GM10266 (cell line): ENCODE data around the gene IL17RE.

Source experiments
- DNase-seq: peaks from one replicate; pipeline ENCODE4 v3.0.0; 2012; ENCODE audit errors: extremely low spot score
- TF ChIP-seq, protein P1 (sequence below): IDR thresholded peaks from 2 replicates; pipeline ENCODE4 v1.5.1; 2012; ENCODE audit warnings: mild to moderate bottlenecking, low read depth; ENCODE audit not compliant: control insufficient read depth, insufficient read depth; ENCODE audit errors: missing control alignments

The IL17RE gene

GRCh38 chr3:9932843-9933560 is 30.4 kb downstream of the IL17RE start:
- peak; percentile 90 for DNase-seq
- TF ChIP-seq, protein P1, sequence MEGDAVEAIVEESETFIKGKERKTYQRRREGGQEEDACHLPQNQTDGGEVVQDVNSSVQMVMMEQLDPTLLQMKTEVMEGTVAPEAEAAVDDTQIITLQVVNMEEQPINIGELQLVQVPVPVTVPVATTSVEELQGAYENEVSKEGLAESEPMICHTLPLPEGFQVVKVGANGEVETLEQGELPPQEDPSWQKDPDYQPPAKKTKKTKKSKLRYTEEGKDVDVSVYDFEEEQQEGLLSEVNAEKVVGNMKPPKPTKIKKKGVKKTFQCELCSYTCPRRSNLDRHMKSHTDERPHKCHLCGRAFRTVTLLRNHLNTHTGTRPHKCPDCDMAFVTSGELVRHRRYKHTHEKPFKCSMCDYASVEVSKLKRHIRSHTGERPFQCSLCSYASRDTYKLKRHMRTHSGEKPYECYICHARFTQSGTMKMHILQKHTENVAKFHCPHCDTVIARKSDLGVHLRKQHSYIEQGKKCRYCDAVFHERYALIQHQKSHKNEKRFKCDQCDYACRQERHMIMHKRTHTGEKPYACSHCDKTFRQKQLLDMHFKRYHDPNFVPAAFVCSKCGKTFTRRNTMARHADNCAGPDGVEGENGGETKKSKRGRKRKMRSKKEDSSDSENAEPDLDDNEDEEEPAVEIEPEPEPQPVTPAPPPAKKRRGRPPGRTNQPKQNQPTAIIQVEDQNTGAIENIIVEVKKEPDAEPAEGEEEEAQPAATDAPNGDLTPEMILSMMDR, result peak; percentile 80

DNA sequence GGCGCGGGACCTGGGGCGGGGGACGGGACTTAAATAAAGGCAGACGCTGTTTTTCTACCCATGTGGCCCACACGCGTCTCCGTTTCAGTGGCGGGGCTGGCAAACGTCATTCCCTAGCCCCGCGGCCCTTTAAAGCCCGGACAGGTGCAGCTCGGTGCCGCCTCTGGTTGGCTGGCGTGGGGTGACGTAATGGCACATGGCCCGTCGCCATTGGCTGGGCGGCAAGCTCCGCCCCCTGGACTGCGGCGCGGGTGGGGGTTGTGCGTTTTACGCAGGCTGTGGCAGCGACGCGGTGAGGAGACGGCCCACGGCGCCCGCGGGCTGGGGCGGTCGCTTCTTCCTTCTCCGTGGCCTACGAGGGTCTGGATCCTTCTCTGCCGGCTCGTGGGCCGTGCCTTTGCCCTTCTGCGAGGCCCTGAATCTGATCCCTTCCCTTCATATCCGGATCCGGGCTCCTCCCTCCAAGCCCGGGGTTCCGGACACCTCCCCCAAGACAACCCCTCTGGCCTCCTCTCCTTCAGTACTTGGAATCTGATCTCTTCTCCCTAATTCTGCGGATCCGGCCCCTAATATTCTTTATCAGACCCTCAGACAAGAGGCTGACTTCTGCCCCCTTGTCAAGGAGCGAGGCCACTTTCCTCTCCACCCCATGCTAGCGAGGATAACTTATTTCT is 31.1 kb downstream of the IL17RE start, which contains the start of gene CRELD1:
CRELD1 (plus strand) TSS at position 274 of the 674 bp plus-strand sequence. CDS start 605 bp downstream, outside the sequence.
- peak; percentile 96 for DNase-seq
- TF ChIP-seq, protein P1, result no peak

- TF ChIP-seq, protein P1, result no peak
- no peak for DNase-seq
Measured at GRCh38 chr3:9934235-9934621, 31.6 kb downstream of the IL17RE start.

- TF ChIP-seq, protein P1, result no peak
- no peak for DNase-seq
Measured at GRCh38 chr3:9934993-9935392, 32.3 kb downstream of the IL17RE start.

DNA sequence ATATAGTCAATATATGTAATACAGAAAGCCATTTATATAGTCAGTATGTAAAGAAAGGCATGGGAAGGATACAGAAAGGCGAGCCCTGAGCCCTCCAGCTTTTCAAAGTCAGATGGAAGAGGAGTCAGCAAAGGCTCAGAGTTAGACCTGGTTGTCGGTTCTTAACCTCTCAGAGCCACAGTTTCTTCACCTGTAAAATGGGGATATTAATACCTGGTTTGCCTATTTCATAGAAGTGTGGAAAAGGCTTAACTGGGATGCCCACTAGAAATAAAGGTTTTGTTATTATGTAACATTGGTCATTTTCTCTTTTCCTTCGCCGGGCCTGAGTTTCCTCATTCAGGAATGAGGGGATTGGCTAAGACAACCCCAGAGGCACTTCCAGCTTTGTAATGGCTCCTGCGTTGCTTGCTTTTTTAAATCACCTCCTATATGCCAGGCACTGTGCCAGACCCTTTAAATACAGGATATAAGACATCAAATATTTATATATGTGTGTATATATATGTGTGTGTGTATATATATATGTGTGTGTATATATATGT is 33.4 kb downstream of the IL17RE start:
- TF ChIP-seq, protein P1, result no peak
- DNase-seq, result no peak

GRCh38 chr3:9937486-9938238 is 35.0 kb downstream of the IL17RE start:
- TF ChIP-seq, protein P1, result no peak
- DNase-seq, result no peak
